Right lobe of liver (tissue), 6 donors: ENCODE data around the gene TEPSIN. TPM values are rescaled to one million over a fixed set of nuclear protein-coding genes. Genes with fewer than 3 reads are reported as not detected.

ENCODE experiments used
- ATAC-seq, 4 donors: fragments of 200-7000 bp; cut with Tn5 transposase; one replicate each; pipeline ENCODE4 v1.9.1; 2020; ENCODE audit warnings: mild to moderate bottlenecking in 4 of 4, moderate library complexity in 4 of 4
- DNase-seq, 3 donors: peaks; one replicate each; pipeline ENCODE4 v3.0.0-alpha.2; 2020
- H3K27ac ChIP-seq, 3 donors: fragments of 200-600 bp; one replicate each; pipeline ENCODE4 v1.8.0; 2022
- H3K27me3 ChIP-seq, 2 donors: fragments of 200-600 bp; one replicate each; pipeline ENCODE4 v1.8.0; 2022
- H3K36me3 ChIP-seq, 4 donors: fragments of 200-600 bp; sonication (generic) in 1 of 4; one replicate each; pipeline versions ENCODE4 v1.5.1 to v1.8.0; 2017 to 2022; ENCODE audit warnings: control low read depth in 1 of 4
- H3K4me1 ChIP-seq, 4 donors: fragments of 200-600 bp; sonication (generic) in 1 of 4; one replicate each; pipeline versions ENCODE4 v1.5.1 to v1.8.0; 2017 to 2022; ENCODE audit warnings: control low read depth in 1 of 4
- H3K4me3 ChIP-seq, 3 donors: fragments of 200-600 bp; one replicate each; pipeline ENCODE4 v1.8.0; 2022
- H3K9me3 ChIP-seq, 4 donors: fragments of 200-600 bp; sonication (generic) in 1 of 4; one replicate each; pipeline versions ENCODE4 v1.5.1 to v1.8.0; 2017 to 2022; ENCODE audit warnings: control low read depth in 1 of 4
- POLR2A ChIP-seq: fragments of 450-650 bp; IDR thresholded peaks from one replicate; pipeline ENCODE4 v1.6.1; 2017; ENCODE audit warnings: antibody characterized with exemption, mild to moderate bottlenecking
- WGBS: methylation state at CpG from one replicate; pipeline ENCODE4 v1.1.6; 2018; ENCODE audit warnings: low coverage, low lambda C conversion rate; ENCODE audit not compliant: insufficient coverage; ENCODE audit errors: missing lambda C conversion rate; 5-methylcytosine and 5-hydroxymethylcytosine counted together
- intact Hi-C, 2 donors: fragments of 100-400 bp; cut with DNase I; formaldehyde crosslinking; loops; one replicate each; pipeline versions ENCODE4 v1.11.2 to v1.14.1; 2022
- total RNA-seq, 6 experiments: library from RNA; depleted of rRNA in 2 of 6; stranded (reverse); fragments of >200 nt in 2 of 6; fragmentation: NEBNext Ultra II Directional in 3 of 6; extraction: Animal tissue kit (Norgen Biotek cat#: 25700) in 3 of 6; gene quantifications; one replicate each; pipeline versions ENCODE4 v1.1.0 to v1.2.4, GENCODE V29; 2016 to 2023
- TF ChIP-seq, protein P1 (sequence below), 4 donors: fragments of 200-600 bp in 3 of 4; fragments of 450-650 bp in 1 of 4; IDR thresholded peaks; one replicate each; pipeline versions ENCODE4 v1.5.1 to v1.8.0; 2016 to 2022; ENCODE audit warnings: antibody characterized with exemption in 4 of 4, mild to moderate bottlenecking in 2 of 4
- donor health status: DM: no; HTN: yes; CAD: no.
- donor health status: DM: no; HTN: no; CAD: no.
- donor health status: DM: no; HTN: no; CAD: no.
- donor health status: DM: no; HTN: yes; CAD: no.
- donor health status: DM: no; HTN: yes; CAD: no.

TEPSIN gene
- total RNA-seq, 6 experiments from 2014 or later, result 11.9 to 27.6 (median 18.1) TPM

DNA sequence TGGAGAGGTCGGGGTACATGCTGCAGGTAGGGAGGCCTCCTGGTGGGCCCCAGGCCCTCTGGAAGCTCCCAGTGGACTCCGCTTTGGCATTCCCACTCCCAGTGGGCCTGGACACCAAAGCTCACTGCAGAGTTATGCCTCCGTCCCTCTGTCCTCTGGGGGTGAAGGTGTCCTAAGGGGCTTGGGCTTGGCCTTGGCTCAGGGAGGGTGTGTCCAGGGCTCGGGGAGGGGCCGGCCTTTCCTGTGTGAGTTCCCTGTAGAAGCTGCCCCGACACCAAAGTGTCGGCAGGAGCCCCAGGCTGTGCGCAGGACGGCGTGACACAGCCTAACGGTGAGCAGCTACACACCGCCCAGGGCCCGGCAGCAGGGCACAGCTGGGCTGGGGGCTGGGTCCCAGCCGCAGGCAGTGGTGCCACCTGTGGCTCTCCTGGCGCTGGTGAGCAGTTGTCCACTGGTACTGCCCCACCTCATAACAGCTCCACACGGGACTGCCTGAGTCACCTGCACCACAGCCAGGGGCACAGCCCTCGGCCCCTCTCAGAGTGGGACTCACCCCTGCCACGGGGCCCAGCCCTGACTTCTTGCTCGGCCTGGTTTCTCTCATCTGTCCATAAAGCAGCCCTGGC, 6.1 kb downstream of the TEPSIN start:
- TF ChIP-seq POLR2A, result no peak
- TF ChIP-seq, protein P1, sequence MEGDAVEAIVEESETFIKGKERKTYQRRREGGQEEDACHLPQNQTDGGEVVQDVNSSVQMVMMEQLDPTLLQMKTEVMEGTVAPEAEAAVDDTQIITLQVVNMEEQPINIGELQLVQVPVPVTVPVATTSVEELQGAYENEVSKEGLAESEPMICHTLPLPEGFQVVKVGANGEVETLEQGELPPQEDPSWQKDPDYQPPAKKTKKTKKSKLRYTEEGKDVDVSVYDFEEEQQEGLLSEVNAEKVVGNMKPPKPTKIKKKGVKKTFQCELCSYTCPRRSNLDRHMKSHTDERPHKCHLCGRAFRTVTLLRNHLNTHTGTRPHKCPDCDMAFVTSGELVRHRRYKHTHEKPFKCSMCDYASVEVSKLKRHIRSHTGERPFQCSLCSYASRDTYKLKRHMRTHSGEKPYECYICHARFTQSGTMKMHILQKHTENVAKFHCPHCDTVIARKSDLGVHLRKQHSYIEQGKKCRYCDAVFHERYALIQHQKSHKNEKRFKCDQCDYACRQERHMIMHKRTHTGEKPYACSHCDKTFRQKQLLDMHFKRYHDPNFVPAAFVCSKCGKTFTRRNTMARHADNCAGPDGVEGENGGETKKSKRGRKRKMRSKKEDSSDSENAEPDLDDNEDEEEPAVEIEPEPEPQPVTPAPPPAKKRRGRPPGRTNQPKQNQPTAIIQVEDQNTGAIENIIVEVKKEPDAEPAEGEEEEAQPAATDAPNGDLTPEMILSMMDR (IDR thresholded peaks at IDR 0.05), result no peak
- WGBS, result no CpG with 5 or more reads among the region's 19 CpGs

DNA sequence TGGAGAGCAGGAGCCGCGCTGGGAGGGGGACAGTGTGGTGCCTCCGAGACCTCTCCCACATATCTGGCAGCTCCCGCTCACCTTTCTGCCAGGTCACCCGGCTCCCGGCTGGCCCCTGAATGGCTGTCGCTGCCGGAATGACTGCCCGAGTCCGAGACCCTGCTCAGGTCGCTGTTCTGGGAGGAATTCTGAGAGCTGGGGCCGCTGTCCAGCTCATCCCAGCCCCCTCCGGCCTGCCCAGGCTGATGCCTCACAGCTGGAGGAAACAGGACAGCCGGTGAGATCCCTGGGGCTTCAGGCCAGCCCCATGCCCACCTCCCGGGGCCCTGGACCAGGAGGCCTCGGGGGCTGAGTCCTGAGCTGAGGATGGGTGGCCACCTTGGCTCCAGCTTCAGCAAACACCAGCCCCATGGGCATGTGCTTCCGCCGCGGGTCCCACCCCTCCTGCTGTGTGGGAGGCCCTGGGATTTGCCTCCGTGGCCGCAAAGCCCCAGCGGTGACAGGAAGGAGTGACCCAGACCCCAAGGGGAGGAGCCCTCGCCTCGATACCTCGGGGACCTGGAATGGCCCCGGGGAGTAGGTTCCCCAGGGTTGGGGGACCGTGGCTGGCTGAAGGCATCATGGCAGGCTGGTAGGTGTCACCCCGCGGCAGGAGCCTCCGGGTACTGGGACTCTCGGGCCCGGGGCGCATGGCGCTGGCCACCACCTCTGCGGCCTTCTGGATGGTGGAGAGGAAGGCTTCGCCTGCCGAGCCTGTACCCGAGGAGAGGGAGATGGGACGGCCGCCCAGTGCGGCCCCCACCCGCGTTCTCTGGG, 6.9 kb downstream of the TEPSIN start:
- TF ChIP-seq POLR2A, result no peak
- TF ChIP-seq, protein P1 (IDR thresholded peaks at IDR 0.05), result no peak
- intact Hi-C loops, result loop anchor here in 1 of 2 donors (10.0 kb wide), 1 partner anchor 87 kb away; no protein-coding TSS in a partner anchor
- Histone ChIP-seq H3K4me1 (no peaks in the 10 kb centered on the region), H3K9me3 (no peaks in the 10 kb centered on the region), H3K4me3 (no peak overlapping the region), H3K36me3 (peaks cover 0 to 20% (median 1%) of the 10 kb centered on the region in 4 donors), H3K27me3 (no peaks in the 10 kb centered on the region), H3K27ac (no peak overlapping the region)
- no peak for DNase-seq
- 100% methylated on average over 7 of the region's 43 CpGs for WGBS
- ATAC-seq, result no peak

More for the DNA sequence above, 6.1 kb downstream of the TEPSIN start:
- Histone ChIP-seq H3K27ac (no peak overlapping the region), H3K9me3 (no peaks in the 10 kb centered on the region), H3K4me1 (peaks cover 0 to 7% (median under 1%) of the 10 kb centered on the region in 4 donors), H3K27me3 (no peaks in the 10 kb centered on the region), H3K4me3 (no peak overlapping the region), H3K36me3 (peaks cover 0 to 20% (median 1%) of the 10 kb centered on the region in 4 donors)
- no peak for DNase-seq
- intact Hi-C loops, result loop anchor here in 1 of 2 donors (10.0 kb wide), 1 partner anchor 88 kb away; no protein-coding TSS in a partner anchor
- ATAC-seq, result no peak

DNA sequence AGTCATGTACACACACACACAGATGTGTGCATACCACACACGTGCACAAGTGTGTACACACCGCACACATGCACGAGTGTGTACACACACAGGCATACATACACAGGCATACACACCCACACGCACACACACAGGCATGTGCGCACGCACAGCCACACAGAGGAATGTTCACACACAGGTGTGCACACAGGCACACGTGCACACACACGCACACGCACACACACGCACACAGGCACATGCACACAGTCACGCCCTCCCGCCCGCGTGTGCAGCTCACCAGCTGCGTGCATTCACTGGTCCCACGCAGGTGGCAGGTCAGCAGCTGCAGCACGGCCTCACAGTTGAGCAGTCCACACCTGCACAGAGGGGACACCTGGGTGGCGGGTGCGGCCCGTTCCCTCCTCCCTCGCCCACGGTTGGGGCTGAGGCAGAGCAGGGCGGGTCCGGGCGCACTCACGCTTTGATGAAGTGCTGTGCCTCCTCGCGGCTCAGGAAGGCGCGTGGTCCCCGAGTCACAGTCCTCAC, 7.7 kb downstream of the TEPSIN start:
- Histone ChIP-seq H3K4me1 (no peaks in the 10 kb centered on the region), H3K27ac (no peak overlapping the region), H3K27me3 (no peaks in the 10 kb centered on the region), H3K36me3 (peaks cover 0 to 20% (median 1%) of the 10 kb centered on the region in 4 donors), H3K9me3 (no peaks in the 10 kb centered on the region), H3K4me3 (no peak overlapping the region)
- 89% methylated on average over 14 of the region's 31 CpGs for WGBS
- no peak for ATAC-seq
- intact Hi-C loops, result loop anchor here in 1 of 2 donors (10.0 kb wide), 1 partner anchor 86 kb away; no protein-coding TSS in a partner anchor
- TF ChIP-seq POLR2A, result no peak
- TF ChIP-seq, protein P1 (IDR thresholded peaks at IDR 0.05), result no peak
- DNase-seq, result no peak

DNA sequence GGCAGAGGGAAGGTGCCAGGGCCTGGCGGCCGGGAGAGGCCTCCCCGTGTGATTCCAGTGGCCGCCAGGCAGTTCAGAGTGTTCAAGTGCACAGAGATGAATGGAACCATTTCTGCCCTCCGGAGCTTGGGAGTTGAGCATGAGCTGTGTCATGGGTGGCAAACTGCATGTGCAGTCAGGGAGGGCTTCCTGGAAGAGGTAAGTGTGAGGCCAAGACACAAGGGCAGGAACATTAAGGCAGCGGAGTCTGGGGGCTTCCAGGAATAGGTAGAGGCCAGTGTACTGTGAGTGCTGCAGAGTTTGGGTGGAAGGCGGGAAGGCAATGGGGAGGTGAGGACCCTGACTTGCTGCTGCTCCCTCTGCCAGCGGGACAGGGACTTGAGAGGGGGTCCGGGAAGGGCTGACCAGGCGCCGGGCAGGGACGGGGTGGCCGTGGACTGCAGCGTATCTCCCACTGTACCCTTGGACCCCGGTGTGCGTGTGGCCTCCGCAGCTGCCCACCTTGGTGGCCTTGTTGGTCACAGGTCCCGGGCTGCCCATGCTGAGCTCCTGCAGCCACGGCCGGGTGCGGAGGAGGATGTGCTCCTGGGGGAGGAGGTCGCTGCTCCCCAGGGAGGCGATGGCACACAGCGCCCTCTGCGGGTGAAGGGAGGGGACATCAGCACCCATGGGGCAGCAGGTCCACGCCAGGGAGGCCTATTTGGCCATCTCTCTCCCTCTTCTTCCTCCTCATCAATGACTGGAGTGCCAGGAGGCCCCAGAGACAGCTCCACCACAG, 8.6 kb downstream of the TEPSIN start:
- H3K4me1 ChIP-seq, result no peaks in the 10 kb centered on the region
- WGBS, result 91% methylated on average over 5 of the region's 26 CpGs
- peak in 3 of 4 donors; percentile 7 to 25 (median 10) for ATAC-seq

More for the DNA sequence above, 8.6 kb downstream of the TEPSIN start:
- no peaks in the 10 kb centered on the region for H3K27me3 ChIP-seq
- H3K27ac ChIP-seq, result no peak overlapping the region
- no peaks in the 10 kb centered on the region for H3K9me3 ChIP-seq
- no peak overlapping the region for H3K4me3 ChIP-seq
- DNase-seq, result peak in 2 of 3 donors; percentile 23 to 49
- TF ChIP-seq, protein P1 (IDR thresholded peaks at IDR 0.05), result peak; percentile 12 to 28 (median 17)
- TF ChIP-seq POLR2A, result no peak
- intact Hi-C loops, result loop anchor here in 1 of 2 donors (10.0 kb wide), 1 partner anchor 85 kb away; no protein-coding TSS in a partner anchor
- peaks cover 0 to 20% (median 1%) of the 10 kb centered on the region in 4 donors for H3K36me3 ChIP-seq
